MM.1S (cell line): Measurements from ENCODE around the gene TRAPPC6A.

ENCODE experiments used
- DNase-seq: peaks from one replicate; pipeline ENCODE4 v3.0.0-alpha.2; 2015
- H2AFZ ChIP-seq: fragments of 300-600 bp; sonication (generic); 2 replicates; pipeline ENCODE4 v1.6.0; 2016; ENCODE audit warnings: antibody characterized with exemption, low read length
- H3F3A ChIP-seq: fragments of 300-600 bp; sonication (generic); 2 replicates; pipeline ENCODE4 v1.6.1; 2016; ENCODE audit warnings: mild to moderate bottlenecking, antibody characterized with exemption, low read length, moderate library complexity, mixed read lengths; ENCODE audit not compliant: insufficient read depth
- H3K27ac ChIP-seq: fragments of 300-600 bp; sonication (generic); 2 replicates; pipeline ENCODE4 v1.5.1; 2016; ENCODE audit warnings: mild to moderate bottlenecking, low read length
- H3K27me3 ChIP-seq: fragments of 300-600 bp; sonication (generic); replicated peaks from 2 replicates; pipeline ENCODE4 v1.6.0; 2016; ENCODE audit warnings: low read length; ENCODE audit not compliant: insufficient read depth
- H3K36me3 ChIP-seq: fragments of 300-600 bp; sonication (generic); replicated peaks from 2 replicates; pipeline ENCODE4 v1.6.1; 2016; ENCODE audit warnings: mild to moderate bottlenecking, low read length, mixed read lengths; ENCODE audit not compliant: insufficient read depth
- H3K4me1 ChIP-seq: fragments of 300-600 bp; sonication (generic); 2 replicates; pipeline ENCODE4 v1.6.1; 2016; ENCODE audit warnings: low read length, mixed read lengths
- H3K4me2 ChIP-seq: fragments of 300-600 bp; sonication (generic); 2 replicates; pipeline ENCODE4 v1.6.0; 2016; ENCODE audit warnings: low read depth, low read length
- H3K4me3 ChIP-seq: fragments of 300-600 bp; sonication (generic); 2 replicates; pipeline ENCODE4 v1.5.1; 2016; ENCODE audit warnings: low read length, mixed read lengths
- H3K79me2 ChIP-seq: fragments of 300-600 bp; sonication (generic); 2 replicates; pipeline ENCODE4 v1.6.1; 2016; ENCODE audit warnings: mixed run types, low read length, mixed read lengths
- H3K9ac ChIP-seq: fragments of 300-600 bp; sonication (generic); 2 replicates; pipeline ENCODE4 v1.6.1; 2016; ENCODE audit warnings: low read length, mixed read lengths
- H3K9me2 ChIP-seq: fragments of 300-600 bp; sonication (generic); replicated peaks from 2 replicates; pipeline ENCODE4 v1.6.1; 2016; ENCODE audit warnings: mild to moderate bottlenecking, low read length, mixed read lengths; ENCODE audit not compliant: insufficient read depth
- H3K9me3 ChIP-seq: fragments of 300-600 bp; sonication (generic); replicated peaks from 2 replicates; pipeline ENCODE4 v1.6.1; 2016; ENCODE audit warnings: mild to moderate bottlenecking, low read length, mixed read lengths; ENCODE audit not compliant: insufficient read depth
- H4K20me1 ChIP-seq: fragments of 300-600 bp; sonication (generic); 2 replicates; pipeline ENCODE4 v1.6.1; 2016; ENCODE audit warnings: mild to moderate bottlenecking, low read length, moderate library complexity, mixed read lengths; ENCODE audit not compliant: insufficient read depth
- EZH2 ChIP-seq: fragments of 300-600 bp; sonication (generic); optimal IDR thresholded peaks from 2 replicates; pipeline ENCODE3; 2017; ENCODE audit warnings: low read depth, mild to moderate bottlenecking, antibody characterized with exemption, low read length, mixed read lengths
- EZH2phosphoT487 ChIP-seq: fragments of 300-600 bp; sonication (generic); IDR thresholded peaks from 2 replicates; pipeline ENCODE4 v1.6.1; 2018; ENCODE audit warnings: antibody characterized with exemption, low read length
- TF ChIP-seq, protein P1 (sequence below): fragments of 300-600 bp; sonication (generic); IDR thresholded peaks from 2 replicates; pipeline ENCODE4 v1.5.1; 2016; ENCODE audit warnings: antibody characterized with exemption, low read length, mixed read lengths

Gene TRAPPC6A

DNA sequence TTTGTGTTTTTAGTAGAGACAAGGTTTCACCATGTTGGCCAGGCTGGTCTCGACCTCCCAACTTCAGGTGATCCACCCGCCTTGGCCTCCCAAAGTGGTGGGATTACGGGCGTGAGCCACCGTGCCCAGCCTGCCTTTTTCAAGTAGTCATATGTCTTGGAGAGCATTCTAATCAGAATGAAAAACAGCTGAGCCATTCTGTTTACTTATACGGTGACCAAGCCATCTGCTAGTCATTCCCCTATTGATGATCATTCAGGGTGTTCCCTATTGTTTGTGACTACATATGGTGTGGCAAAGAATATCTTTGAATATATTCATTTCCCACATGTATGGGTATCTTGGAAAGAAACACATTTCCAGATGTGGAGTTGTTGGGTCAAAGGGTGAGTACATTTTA is 17.7 kb upstream of the TRAPPC6A start:
- no peaks in the 10 kb centered on the region for H3K4me1 ChIP-seq
- H3K4me3 ChIP-seq, result no peak overlapping the region
- H3K27me3 ChIP-seq, result peaks cover 9% of the 10 kb centered on the region
- no peak overlapping the region for H2AFZ ChIP-seq
- DNase-seq, result no peak
- H3K27ac ChIP-seq, result no peak overlapping the region
- H3K4me2 ChIP-seq, result no peak overlapping the region
- H3K9me3 ChIP-seq, result no peaks in the 10 kb centered on the region
- no peak for TF ChIP-seq EZH2phosphoT487
- TF ChIP-seq, protein P1, sequence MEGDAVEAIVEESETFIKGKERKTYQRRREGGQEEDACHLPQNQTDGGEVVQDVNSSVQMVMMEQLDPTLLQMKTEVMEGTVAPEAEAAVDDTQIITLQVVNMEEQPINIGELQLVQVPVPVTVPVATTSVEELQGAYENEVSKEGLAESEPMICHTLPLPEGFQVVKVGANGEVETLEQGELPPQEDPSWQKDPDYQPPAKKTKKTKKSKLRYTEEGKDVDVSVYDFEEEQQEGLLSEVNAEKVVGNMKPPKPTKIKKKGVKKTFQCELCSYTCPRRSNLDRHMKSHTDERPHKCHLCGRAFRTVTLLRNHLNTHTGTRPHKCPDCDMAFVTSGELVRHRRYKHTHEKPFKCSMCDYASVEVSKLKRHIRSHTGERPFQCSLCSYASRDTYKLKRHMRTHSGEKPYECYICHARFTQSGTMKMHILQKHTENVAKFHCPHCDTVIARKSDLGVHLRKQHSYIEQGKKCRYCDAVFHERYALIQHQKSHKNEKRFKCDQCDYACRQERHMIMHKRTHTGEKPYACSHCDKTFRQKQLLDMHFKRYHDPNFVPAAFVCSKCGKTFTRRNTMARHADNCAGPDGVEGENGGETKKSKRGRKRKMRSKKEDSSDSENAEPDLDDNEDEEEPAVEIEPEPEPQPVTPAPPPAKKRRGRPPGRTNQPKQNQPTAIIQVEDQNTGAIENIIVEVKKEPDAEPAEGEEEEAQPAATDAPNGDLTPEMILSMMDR, result no peak
- TF ChIP-seq EZH2, result no peak
- H3K36me3 ChIP-seq, result no peaks in the 10 kb centered on the region
- H3K9ac ChIP-seq, result no peak overlapping the region
- no peaks in the 10 kb centered on the region for H4K20me1 ChIP-seq
- H3K79me2 ChIP-seq, result no peaks in the 10 kb centered on the region
- H3F3A ChIP-seq, result no peaks in the 10 kb centered on the region
- H3K9me2 ChIP-seq, result no peaks in the 10 kb centered on the region

DNA sequence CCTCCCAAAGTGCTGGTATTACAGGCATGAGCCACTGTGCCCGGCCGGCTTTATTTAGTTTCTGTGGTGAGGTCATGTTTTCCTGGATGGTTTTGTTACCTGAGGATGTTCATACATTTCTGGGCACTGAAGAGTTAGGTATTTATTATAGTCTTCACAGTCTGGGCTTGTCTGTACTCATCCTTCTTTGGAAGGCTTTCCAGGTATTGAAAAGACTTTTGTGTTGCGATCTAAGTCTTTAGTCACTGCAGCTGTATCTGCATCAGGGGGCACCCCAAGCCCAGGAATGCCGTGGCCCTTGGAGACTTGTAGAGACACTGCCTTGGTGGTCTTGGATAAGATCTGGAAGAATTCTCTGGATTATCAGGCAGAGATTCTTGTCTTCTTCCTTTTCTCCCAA is 13.3 kb upstream of the TRAPPC6A start:
- H3K4me3 ChIP-seq, result no peak overlapping the region
- DNase-seq, result no peak
- no peak overlapping the region for H3K4me2 ChIP-seq
- H3K27me3 ChIP-seq, result peaks cover 6% of the 10 kb centered on the region; the same call in 1 of the 2 replicates
- H2AFZ ChIP-seq, result no peak overlapping the region
- no peaks in the 10 kb centered on the region for H3K9me3 ChIP-seq
- no peaks in the 10 kb centered on the region for H3K79me2 ChIP-seq
- H3K27ac ChIP-seq, result no peak overlapping the region
- no peaks in the 10 kb centered on the region for H3F3A ChIP-seq
- no peaks in the 10 kb centered on the region for H3K4me1 ChIP-seq
- no peaks in the 10 kb centered on the region for H4K20me1 ChIP-seq
- no peak overlapping the region for H3K9ac ChIP-seq
- no peaks in the 10 kb centered on the region for H3K36me3 ChIP-seq
- no peaks in the 10 kb centered on the region for H3K9me2 ChIP-seq
- TF ChIP-seq EZH2phosphoT487 (no peak), EZH2 (no peak)
- TF ChIP-seq, protein P1, result no peak

DNA sequence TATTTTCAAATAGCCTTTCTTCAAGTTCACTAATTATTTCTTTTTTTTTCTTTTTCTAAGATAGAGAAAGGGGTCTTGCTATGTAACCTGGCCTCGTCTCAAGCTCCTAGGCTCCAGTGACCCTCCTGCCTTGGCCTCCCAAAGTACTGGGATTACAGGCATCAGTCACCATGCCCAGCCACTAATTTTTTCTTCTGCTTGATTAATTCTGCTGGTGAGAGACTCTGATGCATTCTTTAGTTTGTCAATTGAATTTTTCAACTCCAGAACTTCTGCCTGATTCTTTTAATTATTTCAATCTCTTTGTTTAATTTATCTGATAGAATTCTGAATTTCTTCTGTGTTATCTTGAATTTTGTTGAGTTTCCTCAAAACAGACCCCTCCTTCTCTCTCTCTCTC is 11.9 kb upstream of the TRAPPC6A start:
- H3K9me3 ChIP-seq, result no peaks in the 10 kb centered on the region
- H3F3A ChIP-seq, result no peaks in the 10 kb centered on the region
- H2AFZ ChIP-seq, result no peak overlapping the region
- H3K4me1 ChIP-seq, result no peaks in the 10 kb centered on the region
- H4K20me1 ChIP-seq, result no peaks in the 10 kb centered on the region
- TF ChIP-seq, protein P1, result no peak
- TF ChIP-seq EZH2 (no peak), EZH2phosphoT487 (no peak)
- no peak overlapping the region for H3K4me3 ChIP-seq
- no peaks in the 10 kb centered on the region for H3K79me2 ChIP-seq
- H3K9ac ChIP-seq, result no peak overlapping the region
- no peak for DNase-seq
- H3K27ac ChIP-seq, result no peak overlapping the region
- no peak overlapping the region for H3K4me2 ChIP-seq
- H3K27me3 ChIP-seq, result no peaks in the 10 kb centered on the region
- no peaks in the 10 kb centered on the region for H3K36me3 ChIP-seq
- H3K9me2 ChIP-seq, result no peaks in the 10 kb centered on the region
